HepG2 (cell line): Measurements from ENCODE around the gene RFC1. TPM values are rescaled to one million over a fixed set of nuclear protein-coding genes. Genes with fewer than 3 reads are reported as not detected.

ENCODE experiments used
- ATAC-seq: fragments of 200-7000 bp; cut with Tn5 transposase; 3 replicates; pipeline ENCODE4 v1.9.1; 2020; ENCODE audit warnings: mild to moderate bottlenecking, moderate library complexity
- BruUV-seq: library from RNA; stranded (reverse); fragments of 400-500 nt; replicated peaks from 2 replicates; lab custom pipeline; 2021; lab: Mats Ljungman, UMichigan
- CTCF ChIA-PET: fragments of 300-600 bp; formaldehyde crosslinking; extraction: SDS; loops from one replicate; lab custom pipeline; 2021; ENCODE audit warnings: low total read pairs, inconsistent platforms, low intra/inter-chr PET ratio; lab: Yijun Ruan, JAX
- POLR2A ChIA-PET: fragments of 350-600 bp; sonication (Branson Sonifier 250); formaldehyde crosslinking; loops from one replicate; lab custom pipeline; 2020; ENCODE audit warnings: antibody characterized with exemption, inconsistent platforms; lab: Yijun Ruan, JAX
- DNase-seq: peaks from one replicate; pipeline ENCODE4 v3.0.0-alpha.2; 2015; ENCODE audit warnings: low spot score
- FAIRE-seq: peaks from 3 replicates; lab custom pipeline; 2011; peaks lifted over from hg19 to GRCh38; lab: Jason Lieb, UNC
- H2AFZ ChIP-seq: one replicate; pipeline ENCODE4 v1.6.1; 2011; ENCODE audit warnings: low read length, inconsistent platforms
- H3K27ac ChIP-seq: fragments of 300-600 bp; 3 replicates; pipeline ENCODE4 v1.8.0; 2011; ENCODE audit warnings: mixed run types, mild to moderate bottlenecking, mixed read lengths, low read length, inconsistent platforms; ENCODE audit not compliant: insufficient read depth; ENCODE audit errors: extremely low read length
- H3K27me3 ChIP-seq, 2 experiments: fragments of 200-600 bp in 1 of 2; 2 replicates in 1 of 2; 3 replicates in 1 of 2; pipeline versions ENCODE4 v1.6.0 to v1.8.0; 2011; ENCODE audit warnings: low read length in 2 of 2, mild to moderate bottlenecking in 2 of 2, moderate library complexity in 2 of 2, inconsistent platforms in 1 of 2; ENCODE audit not compliant: insufficient read depth in 2 of 2, control insufficient read depth in 1 of 2
- H3K36me3 ChIP-seq, 2 experiments: fragments of 200-600 bp in 1 of 2; replicated peaks in 1 of 2; 2 replicates in 1 of 2; 3 replicates in 1 of 2; pipeline versions ENCODE4 v1.5.1 to v1.8.0; 2011; ENCODE audit warnings: low read length in 2 of 2, inconsistent platforms in 1 of 2; ENCODE audit not compliant: insufficient read depth in 2 of 2, control insufficient read depth in 1 of 2
- H3K4me1 ChIP-seq: 2 replicates; pipeline ENCODE4 v1.5.1; 2012; ENCODE audit warnings: low read length, inconsistent platforms; ENCODE audit not compliant: insufficient read depth
- H3K4me2 ChIP-seq: 2 replicates; pipeline ENCODE4 v1.6.0; 2011; ENCODE audit warnings: low read depth, low read length, inconsistent platforms
- H3K4me3 ChIP-seq, 3 experiments: fragments of 200-600 bp in 1 of 3; sonication (generic), shearing (Covaris generic) in 1 of 3; replicated peaks in 1 of 3; 2 replicates each; pipeline ENCODE4 v1.5.1; 2011 to 2016; ENCODE audit warnings: low read length in 3 of 3, inconsistent platforms in 2 of 3, low read depth in 2 of 3, mild to moderate bottlenecking in 2 of 3, control low read depth in 1 of 3, mixed read lengths in 1 of 3; ENCODE audit not compliant: insufficient read depth in 1 of 3
- H3K79me2 ChIP-seq: one replicate; pipeline ENCODE4 v1.6.1; 2011; ENCODE audit warnings: low read length, inconsistent platforms; ENCODE audit not compliant: insufficient read depth
- H3K9ac ChIP-seq: 2 replicates; pipeline ENCODE4 v1.6.0; 2011; ENCODE audit warnings: mild to moderate bottlenecking, low read depth, low read length, inconsistent platforms; ENCODE audit not compliant: insufficient read depth
- H3K9me3 ChIP-seq: 2 replicates; pipeline ENCODE4 v1.5.1; 2012; ENCODE audit warnings: mild to moderate bottlenecking, low read length
- H4K20me1 ChIP-seq: 2 replicates; pipeline ENCODE4 v1.6.0; 2011; ENCODE audit warnings: inconsistent platforms, mild to moderate bottlenecking, low read length, moderate library complexity; ENCODE audit not compliant: insufficient read depth
- CTCF ChIP-seq: sonication (generic); formaldehyde crosslinking; IDR thresholded peaks from 2 replicates; pipeline ENCODE4 v1.5.0; 2020; ENCODE audit warnings: mild to moderate bottlenecking, missing genetic modification reagents, moderate library complexity
- EZH2 ChIP-seq: conservative IDR thresholded peaks from 2 replicates; pipeline ENCODE4 v1.6.1; 2012; ENCODE audit warnings: mild to moderate bottlenecking, low read depth, low read length, moderate library complexity
- SMC3 ChIP-seq: IDR thresholded peaks from 2 replicates; pipeline ENCODE4 v1.6.1; 2011; ENCODE audit warnings: low read length, improper control_type of control experiment
- STAG1 ChIP-seq: sonication (generic); formaldehyde crosslinking; IDR thresholded peaks from 2 replicates; pipeline ENCODE4 v1.4.0; 2020; ENCODE audit warnings: missing genetic modification reagents
- TFAP4 ChIP-seq: sonication (generic); IDR thresholded peaks from 2 replicates; pipeline ENCODE4 v1.6.1; 2016; ENCODE audit warnings: low read depth, borderline replicate concordance
- WGBS: methylation state at CpG from one replicate; pipeline ENCODE4 v1.1.6; 2017; ENCODE audit warnings: low lambda C conversion rate; 5-methylcytosine and 5-hydroxymethylcytosine counted together
- in situ Hi-C: cut with HindIII; loops from 2 replicates; pipeline ENCODE4 v1.10.0; 2017; ENCODE audit warnings: low pct_unique_long_range_greater_than_20kb; ENCODE audit not compliant: extremely low pct_ligation_motif_present
- intact Hi-C: fragments of 100-400 bp; cut with micrococcal nuclease; formaldehyde crosslinking; loops from one replicate; pipeline ENCODE4 v1.10.0; 2022; ENCODE audit not compliant: unreplicated experiment
- polyA plus RNA-seq, 8 experiments: library from polyadenylated mRNA; depleted of rRNA in 3 of 8; stranded (reverse) in 7 of 8; unstranded in 1 of 8; fragments of >200 nt; fragmentation: Illumina TruSeq in 4 of 8; extraction: Trizol in 4 of 8; gene quantifications; 2 replicates each; pipeline versions ENCODE4 v1.2.1 to v1.2.3, GENCODE V29; 2011 to 2016; ENCODE audit warnings: low read depth in 4 of 8, missing spikeins in 1 of 8, mixed read lengths in 1 of 8; ENCODE audit not compliant: insufficient read depth in 1 of 8
- total RNA-seq, 5 experiments: library from RNA; depleted of rRNA; stranded (reverse); fragments of >200 nt; fragmentation: Illumina TruSeq; extraction: Trizol; gene quantifications; 2 replicates each; pipeline ENCODE4 v1.2.3, GENCODE V29; 2016; ENCODE audit warnings: low read depth in 1 of 5

RFC1 gene
- total and polyA plus RNA-seq, 2 of the 13 experiments (the other 11 are each of a cell fraction or from before 2014, with no cell fraction given): 15.9 to 78.8 TPM

GRCh38 chr4:39383690-39384089 lies 17.5 kb upstream of the RFC1 start:
- H3K4me3 ChIP-seq: no peak overlapping the region
- ATAC-seq: peak; percentile 81
- no peak for FAIRE-seq
- CTCF ChIA-PET: no interaction called here
- no peaks in the 10 kb centered on the region for H4K20me1 ChIP-seq
- no peaks in the 10 kb centered on the region for H3K79me2 ChIP-seq
- no peak overlapping the region for H2AFZ ChIP-seq
- POLR2A ChIA-PET: interaction anchor here (0.9 to 2.5 kb wide), 3 partner anchors 17 to 75 kb away, joined by 3 to 10 read pairs (median 4); partner anchors contain the start of genes LIAS and RPL9
- no peaks in the 10 kb centered on the region for H3K36me3 ChIP-seq
- no peaks in the 10 kb centered on the region for H3K27me3 ChIP-seq
- no peaks in the 10 kb centered on the region for H3K9me3 ChIP-seq
- H3K27ac ChIP-seq: no peak overlapping the region
- in situ Hi-C loops (no loop called here), intact Hi-C loops (no loop called here)
- TF ChIP-seq TFAP4 (peak; percentile 41; the same call in 1 of the 2 replicates), SMC3 (0 out of 2 replicates have a peak, but pooled peaks have one; percentile 3), CTCF (CRISPR knock-in tag) (peak; percentile 53), STAG1 (peak; percentile 60), EZH2 (no peak)
- H3K4me1 ChIP-seq: no peaks in the 10 kb centered on the region
- H3K9ac ChIP-seq: no peak overlapping the region
- BruUV-seq: no TSS peak
- DNase-seq: peak; percentile 12
- WGBS: 100% methylated on average over 1 of the region's 1 CpG
- no peak overlapping the region for H3K4me2 ChIP-seq
